SK-N-MC (cell line): ENCODE data around the gene HSDL1.

Experiments used
- DNase-seq: peaks from one replicate; pipeline ENCODE4 v3.0.0-alpha.2; 2011; ENCODE audit warnings: low read depth, low spot score
- H3K27ac ChIP-seq: fragments of 200-600 bp; sonication (generic); 2 replicates; pipeline ENCODE4 v1.5.1; 2016; ENCODE audit warnings: mixed run types
- H3K36me3 ChIP-seq: fragments of 200-600 bp; sonication (generic); 2 replicates; pipeline ENCODE4 v1.6.1; 2017; ENCODE audit warnings: antibody characterized with exemption, low read length, mixed read lengths; ENCODE audit not compliant: insufficient read depth
- H3K4me3 ChIP-seq: fragments of 200-600 bp; sonication (generic); 2 replicates; pipeline ENCODE4 v1.5.1; 2016
- H3K9ac ChIP-seq: fragments of 200-600 bp; sonication (generic); 2 replicates; pipeline ENCODE4 v1.8.0; 2017; ENCODE audit warnings: mixed run types, mixed read lengths; ENCODE audit not compliant: insufficient read length
- H3K9me3 ChIP-seq: fragments of 200-600 bp; sonication (generic); 2 replicates; pipeline ENCODE4 v1.6.1; 2017; ENCODE audit warnings: low read depth, mild to moderate bottlenecking, antibody characterized with exemption, low read length, moderate library complexity, mixed read lengths
- EZH2 ChIP-seq: fragments of 200-600 bp; sonication (generic); IDR thresholded peaks from one replicate; pipeline ENCODE4 v1.6.1; 2017; ENCODE audit warnings: antibody characterized with exemption
- FOXP2 ChIP-seq: optimal IDR thresholded peaks from 2 replicates; pipeline ENCODE3; 2011; ENCODE audit warnings: mild to moderate bottlenecking, moderate library complexity; ENCODE audit not compliant: insufficient read depth; ENCODE audit errors: extremely low read length, control extremely low read depth
- POLR2AphosphoS5 ChIP-seq: IDR thresholded peaks from 2 replicates; pipeline ENCODE4 v1.6.1; 2012; ENCODE audit warnings: mild to moderate bottlenecking, low read depth, low read length, borderline replicate concordance

The HSDL1 gene

DNA sequence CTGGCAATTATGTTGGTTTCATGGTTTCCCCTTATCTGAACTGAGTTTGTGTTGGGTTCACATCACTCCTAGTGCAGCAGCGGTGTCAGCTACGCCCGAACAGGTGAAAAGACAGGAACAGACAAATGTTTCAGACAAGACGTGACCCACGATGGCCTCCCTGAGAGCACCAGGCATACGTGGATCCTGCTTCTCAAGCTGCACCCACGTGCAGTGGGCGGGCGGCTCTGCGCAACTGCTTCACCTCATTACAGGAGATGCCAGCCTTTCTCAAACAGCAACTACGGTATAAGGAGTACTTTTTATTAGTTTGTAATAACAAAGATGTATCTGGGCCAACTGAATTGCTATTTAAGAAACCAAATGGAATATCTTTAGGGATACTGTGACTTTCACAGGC is 69.6 kb downstream of the HSDL1 start:
- DNase-seq, result no peak
- no peak overlapping the region for H3K9ac ChIP-seq
- TF ChIP-seq EZH2 (no peak), FOXP2 (no peak)
- H3K9me3 ChIP-seq, result no peaks in the 10 kb centered on the region
- peaks cover 13% of the 10 kb centered on the region; the same call in 1 of the 2 replicates for H3K36me3 ChIP-seq
- H3K27ac ChIP-seq, result no peak overlapping the region
- H3K4me3 ChIP-seq, result no peak overlapping the region

DNA sequence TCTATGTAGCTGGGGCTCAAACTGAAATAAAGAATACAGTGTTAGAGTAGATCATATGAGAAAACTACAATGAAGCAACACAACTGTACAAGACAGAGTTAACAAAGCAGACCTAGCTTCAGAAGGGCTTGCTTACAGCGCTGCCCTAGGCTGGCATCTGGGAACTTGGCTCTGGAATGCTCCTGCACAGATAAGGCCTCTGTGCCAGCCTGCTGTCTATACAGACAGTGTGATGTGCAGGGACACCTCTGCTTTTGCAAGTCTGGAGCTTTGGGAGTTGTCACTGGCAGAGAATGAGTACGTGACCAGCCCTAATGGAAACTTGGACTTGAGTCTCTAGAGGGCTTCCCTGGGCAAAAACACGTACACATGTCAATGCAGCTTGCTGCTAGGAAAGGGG is 70.3 kb downstream of the HSDL1 start:
- DNase-seq, result no peak
- Histone ChIP-seq H3K9ac (no peak overlapping the region), H3K36me3 (peaks cover 14% of the 10 kb centered on the region; the same call in 1 of the 2 replicates)

More for the DNA sequence above, 70.3 kb downstream of the HSDL1 start:
- H3K9me3 ChIP-seq, result no peaks in the 10 kb centered on the region
- H3K4me3 ChIP-seq, result no peak overlapping the region
- no peak for TF ChIP-seq POLR2AphosphoS5
- no peak for TF ChIP-seq FOXP2
- no peak for TF ChIP-seq EZH2
- H3K27ac ChIP-seq, result no peak overlapping the region
